ENCODE data around the gene DOK7.
"Not testable (repeated sequence)": the region's sequence is repeated elsewhere in the genome, so short reads cannot be mapped to it uniquely, and the experiment has no call there.

Gene DOK7

GRCh38 chr4:3502941-3503936 lies 40.1 kb downstream of the DOK7 start:
- DNase-seq (ENCODE audit: low read depth): no peak

DNA sequence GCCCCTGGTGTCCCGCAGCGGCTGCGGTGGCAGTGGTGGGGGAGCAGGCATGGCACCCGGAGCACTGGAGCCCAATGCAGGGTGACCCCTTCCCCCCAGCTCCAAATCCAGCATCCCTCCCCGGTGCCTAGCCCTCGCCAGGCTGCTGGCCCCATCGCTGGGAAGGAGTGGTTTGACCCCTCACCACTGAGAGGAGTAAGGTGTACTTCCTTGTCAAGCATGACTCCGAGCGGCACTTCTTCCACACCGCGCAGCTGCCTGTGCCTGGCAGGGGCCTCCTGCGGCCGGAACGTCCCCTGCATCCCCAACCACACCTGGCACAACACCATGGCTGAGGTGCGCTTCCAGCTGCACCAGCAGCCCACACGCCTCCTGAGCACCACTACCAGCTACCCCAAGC lies 42.1 kb downstream of the DOK7 start:
- DNase-seq (ENCODE audit: low read depth): no peak

GRCh38 chr4:3508542-3508941 lies 45.4 kb downstream of the DOK7 start:
- DNase-seq (ENCODE audit: low read depth): no peak

DNA sequence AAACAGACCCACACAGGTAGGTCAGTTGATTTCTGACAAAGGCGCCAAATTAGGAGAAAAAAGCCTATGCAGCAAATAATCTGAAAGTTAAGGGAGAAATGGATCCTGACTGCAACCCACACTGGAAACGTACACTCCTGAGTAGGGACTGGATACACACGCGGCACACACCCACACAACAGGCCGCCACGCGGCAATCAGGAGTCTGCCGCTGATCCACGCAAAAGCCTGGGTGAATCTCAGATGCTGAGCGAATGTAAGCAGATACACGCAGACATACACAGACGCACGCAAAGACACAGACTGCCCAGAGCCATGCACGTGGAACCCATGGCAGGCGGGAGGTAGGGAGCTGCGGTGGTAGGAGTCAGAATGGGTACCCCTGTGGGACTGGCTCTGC lies 47.4 kb downstream of the DOK7 start:
- DNase-seq (ENCODE audit: low read depth): no peak

- DNase-seq (ENCODE audit: low read depth): no peak
These were observed 48.1 kb downstream of the DOK7 start for GRCh38 chr4:3511187-3511586.

DNA sequence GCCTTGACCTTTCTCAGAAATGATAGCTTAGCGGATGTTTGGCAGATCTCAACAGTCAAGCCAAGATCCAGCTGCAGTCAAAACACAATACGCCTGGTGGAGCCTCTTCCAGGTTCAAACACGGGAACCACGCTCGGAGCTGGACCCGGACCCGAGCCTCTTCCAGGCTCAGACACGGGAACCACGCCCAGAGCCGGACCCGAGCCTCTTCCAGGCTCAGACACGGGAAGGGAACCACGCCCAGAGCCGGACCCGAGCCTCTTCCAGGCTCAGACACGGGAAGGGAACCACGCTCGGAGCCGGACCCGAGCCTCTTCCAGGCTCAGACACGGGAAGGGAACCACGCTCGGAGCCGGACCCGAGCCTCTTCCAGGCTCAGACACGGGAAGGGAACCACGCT lies 48.5 kb downstream of the DOK7 start:
- DNase-seq (ENCODE audit: low read depth): not testable (repeated sequence)

- DNase-seq (ENCODE audit: low read depth): no peak
These were observed 49.2 kb downstream of the DOK7 start for GRCh38 chr4:3512279-3512678.

DNA sequence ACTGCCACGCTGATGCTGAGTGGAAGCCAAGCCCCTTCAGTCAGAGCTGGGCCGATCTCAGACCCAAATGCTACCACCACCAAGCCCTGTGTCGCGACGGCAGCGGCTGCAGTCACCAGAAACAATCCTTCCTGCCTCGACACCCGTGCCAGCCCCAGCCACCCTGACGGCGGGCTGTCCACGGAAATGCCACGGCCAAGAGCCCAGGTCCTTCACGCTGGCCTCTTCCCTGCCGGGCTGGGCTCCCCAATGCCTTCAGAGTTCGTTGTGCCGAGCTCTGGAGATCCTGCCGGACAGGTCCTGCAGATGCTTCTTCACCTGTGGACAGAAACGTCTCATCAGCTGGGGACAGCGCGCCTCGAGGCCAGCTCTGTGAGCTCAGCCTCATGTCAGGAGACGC lies 49.6 kb downstream of the DOK7 start:
- no peak for DNase-seq (ENCODE audit: low read depth)

GRCh38 chr4:3513807-3514206 lies 50.7 kb downstream of the DOK7 start:
- no peak for DNase-seq (ENCODE audit: low read depth)

- DNase-seq (ENCODE audit: low read depth): no peak
These were observed 51.2 kb downstream of the DOK7 start for GRCh38 chr4:3514221-3514780.

- DNase-seq (ENCODE audit: low read depth): no peak
These were observed 51.8 kb downstream of the DOK7 start for GRCh38 chr4:3514806-3515501.

- no peak for DNase-seq (ENCODE audit: low read depth)
These were observed 52.5 kb downstream of the DOK7 start for GRCh38 chr4:3515646-3516045.

GRCh38 chr4:3516061-3516835 lies 53.1 kb downstream of the DOK7 start:
- DNase-seq (ENCODE audit: low read depth): no peak

GRCh38 chr4:3516836-3517730 lies 54.0 kb downstream of the DOK7 start:
- no peak for DNase-seq (ENCODE audit: low read depth)

DNA sequence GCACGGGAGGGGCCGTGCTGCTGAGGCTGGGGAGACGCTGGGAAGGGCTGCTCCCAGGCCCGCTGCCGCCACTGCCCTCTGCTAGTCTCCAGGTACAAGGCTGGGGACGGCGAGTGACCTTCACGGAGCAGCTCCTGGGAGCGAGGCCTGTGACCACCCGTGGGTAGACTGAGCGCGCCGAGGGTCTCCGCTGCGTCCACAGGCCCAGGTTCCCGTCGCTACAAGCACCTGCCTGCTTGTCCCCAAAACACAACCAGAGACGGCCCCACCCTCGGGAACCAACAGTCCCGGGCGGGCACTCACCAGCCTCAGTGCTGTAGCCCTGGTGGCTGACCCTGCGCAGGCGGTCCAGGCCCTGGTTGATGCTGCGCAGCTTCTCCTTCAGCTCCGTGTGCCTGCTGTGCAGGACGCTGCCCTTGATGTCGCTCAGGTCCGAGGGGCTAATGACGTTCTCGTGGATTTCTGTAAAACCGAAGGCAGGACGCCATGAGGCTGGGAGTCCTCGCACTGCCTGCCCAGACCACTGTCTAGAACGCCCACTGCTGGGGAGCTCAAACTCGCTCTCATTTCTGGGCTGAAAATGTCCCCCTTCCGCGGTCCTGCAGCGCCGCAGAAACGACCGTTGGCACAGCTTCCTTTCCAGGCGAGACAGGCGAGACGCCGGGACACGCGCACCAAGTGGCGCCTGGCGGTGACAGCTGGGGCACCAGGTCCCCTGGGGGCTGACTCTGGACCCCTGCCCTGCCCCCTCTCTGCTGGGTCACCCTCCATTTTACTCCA lies 54.8 kb downstream of the DOK7 start:
- no peak for DNase-seq (ENCODE audit: low read depth)

DNA sequence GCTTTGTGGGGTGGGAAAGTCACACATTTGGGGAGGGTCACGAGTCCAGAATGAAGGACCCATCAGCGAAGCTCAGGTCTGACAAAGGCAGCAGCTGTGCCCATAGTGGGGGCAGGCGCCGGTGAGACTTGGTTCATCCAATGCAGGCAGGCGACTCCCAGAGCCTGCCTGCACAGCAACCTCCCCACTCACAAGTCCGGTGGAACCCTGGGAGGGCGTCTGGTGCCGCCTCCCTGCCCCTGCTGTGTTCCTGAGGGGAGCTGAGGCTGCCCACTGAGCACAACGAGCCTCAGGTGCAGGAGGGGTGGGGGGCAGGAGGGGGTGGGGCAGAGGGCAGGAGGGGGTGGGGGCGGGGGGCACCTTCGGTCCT lies 55.4 kb downstream of the DOK7 start:
- no peak for DNase-seq (ENCODE audit: low read depth)

DNA sequence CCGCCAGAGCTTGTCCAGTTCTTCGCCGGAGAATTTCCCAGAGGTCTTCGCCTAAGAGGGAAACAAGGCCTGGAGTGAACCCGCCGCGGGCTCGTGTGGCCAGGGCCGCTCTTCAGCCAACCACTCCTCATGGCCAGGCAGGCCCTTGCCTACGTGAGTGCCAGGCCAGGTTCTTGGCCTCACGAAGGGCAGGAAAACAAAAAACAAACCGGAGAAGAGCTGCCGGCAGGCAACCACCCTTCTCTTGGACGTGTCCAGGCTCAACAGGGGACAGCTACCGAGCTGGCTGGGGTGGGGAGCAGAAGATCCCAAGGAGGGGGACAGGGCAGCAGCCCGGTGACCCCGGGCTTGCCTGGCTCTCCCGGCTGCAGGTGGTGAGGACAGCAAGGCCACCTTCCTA lies 55.8 kb downstream of the DOK7 start:
- DNase-seq (ENCODE audit: low read depth): no peak

GRCh38 chr4:3519468-3520264 lies 56.6 kb downstream of the DOK7 start:
- DNase-seq (ENCODE audit: low read depth): no peak

GRCh38 chr4:3520276-3520675 lies 57.2 kb downstream of the DOK7 start:
- no peak for DNase-seq (ENCODE audit: low read depth)

Data from ELR (cell line).